Omental fat pad (tissue), 4 donors: ENCODE data around the gene SH3RF3. TPM values are rescaled to one million over a fixed set of nuclear protein-coding genes. Genes with fewer than 3 reads are reported as not detected.

ENCODE experiments used
- ATAC-seq: fragments of 150-250 bp; one replicate; pipeline ENCODE4 v1.9.1; 2016; ENCODE audit warnings: mild to moderate bottlenecking, moderate library complexity; ENCODE audit not compliant: low FRiP score
- DNase-seq: peaks from one replicate; pipeline ENCODE4 v3.0.0-alpha.2; 2019; ENCODE audit warnings: low spot score
- CTCF ChIP-seq, 3 donors: fragments of 450-650 bp; IDR thresholded peaks; one replicate each; pipeline ENCODE4 v1.5.1; 2016 to 2017; ENCODE audit warnings: antibody characterized with exemption in 3 of 3, mild to moderate bottlenecking in 3 of 3, moderate library complexity in 2 of 3
- total RNA-seq, 4 donors: library from RNA; depleted of rRNA; stranded (reverse); fragments of >200 nt; gene quantifications; one replicate each; pipeline ENCODE4 v1.1.0, GENCODE V29; 2016

SH3RF3 gene
- total RNA-seq, 4 donors from 2014 or later = 6.5 to 16.6 (median 8.6) TPM

DNA sequence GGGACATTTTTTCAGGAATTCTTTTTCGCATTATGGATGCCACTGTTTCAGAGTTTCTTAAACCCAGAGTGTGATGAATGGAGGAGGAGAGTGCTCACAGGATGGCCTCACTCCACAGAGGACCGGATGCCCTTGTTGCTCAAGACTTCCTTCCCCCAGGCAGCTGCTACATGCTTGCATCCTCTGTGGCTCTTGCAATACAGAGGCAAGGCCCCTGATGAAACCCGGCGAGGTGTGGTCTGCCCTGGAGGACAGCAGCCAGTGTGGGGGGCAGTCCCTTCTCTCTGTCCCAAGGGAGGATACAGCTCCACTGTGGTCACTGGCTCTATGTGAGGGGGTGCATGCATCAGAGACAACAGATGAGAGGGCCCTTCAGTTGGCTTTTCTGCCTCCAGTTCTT, 109.6 kb downstream of the SH3RF3 start:
- no peak for TF ChIP-seq CTCF (IDR thresholded peaks at IDR 0.05)
- peak; percentile 33 for ATAC-seq

DNA sequence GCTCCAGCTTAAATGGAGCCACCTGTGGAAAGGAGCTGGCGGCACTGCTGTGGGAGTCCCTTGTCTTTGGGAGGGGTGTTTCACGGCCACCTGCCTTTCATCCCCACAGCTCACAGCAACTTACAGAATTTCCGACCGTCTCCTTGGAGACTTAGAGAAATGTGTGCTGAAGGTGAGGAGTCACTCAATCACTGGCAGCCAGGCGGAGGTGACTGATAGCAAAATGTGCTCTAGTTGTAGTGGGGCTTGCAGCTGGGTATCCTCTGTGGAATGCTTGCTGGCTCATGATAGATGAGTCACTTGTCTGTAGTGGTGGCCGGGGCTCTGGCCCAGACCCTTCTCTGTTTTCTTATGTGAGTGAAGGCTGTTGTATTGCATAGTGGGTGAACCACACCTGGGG, 110.7 kb downstream of the SH3RF3 start:
- ATAC-seq = no peak
- no peak for TF ChIP-seq CTCF (IDR thresholded peaks at IDR 0.05)
- no peak for DNase-seq

More for the DNA sequence above, 109.6 kb downstream of the SH3RF3 start:
- DNase-seq = peak; percentile 46

GRCh38 chr2:109242210-109242653, 113.2 kb downstream of the SH3RF3 start:
- no peak for DNase-seq
- ATAC-seq = peak; percentile 4

GRCh38 chr2:109242654-109243331, 113.8 kb downstream of the SH3RF3 start:
- TF ChIP-seq CTCF (IDR thresholded peaks at IDR 0.05) = no peak
- peak; percentile 79 for ATAC-seq
- no peak for DNase-seq

More at GRCh38 chr2:109242210-109242653, 113.2 kb downstream of the SH3RF3 start:
- no peak for TF ChIP-seq CTCF (IDR thresholded peaks at IDR 0.05)

DNA sequence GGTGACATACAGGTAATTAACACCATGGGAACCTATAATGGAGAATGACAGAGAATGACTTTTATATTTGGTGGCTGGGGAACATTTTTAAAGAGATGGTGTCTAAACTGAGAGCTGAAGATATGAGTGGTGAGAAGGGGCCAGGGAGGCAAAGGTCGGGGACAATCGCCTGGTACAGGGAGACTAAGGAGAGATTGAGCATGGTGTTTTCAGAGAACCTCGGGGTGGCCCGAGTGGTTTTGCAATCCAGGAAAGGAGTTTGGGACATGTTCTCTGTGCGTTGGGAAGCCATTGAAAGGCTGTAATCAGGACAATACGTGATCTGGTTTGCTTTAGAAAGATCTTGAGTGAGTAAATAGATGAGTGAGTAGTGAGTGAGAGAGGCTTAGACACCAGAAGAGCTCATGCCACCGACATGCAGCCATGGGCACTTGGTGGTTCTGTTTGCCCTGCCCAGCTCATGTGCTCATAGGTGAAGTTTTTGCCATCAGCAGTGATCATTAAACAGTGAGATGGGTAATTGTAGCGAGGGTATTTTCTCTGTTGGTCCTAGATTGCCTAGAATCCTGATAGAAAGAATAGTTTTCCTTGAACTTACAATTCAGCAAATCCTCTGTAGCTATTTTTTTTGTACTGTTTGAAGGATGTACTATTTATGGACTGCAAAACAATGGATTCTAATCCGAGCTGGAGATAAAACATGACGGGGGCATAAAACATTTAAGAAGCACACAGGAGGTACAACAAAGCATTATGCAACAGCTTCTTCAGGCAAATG, 114.7 kb downstream of the SH3RF3 start:
- DNase-seq = no peak
- no peak for TF ChIP-seq CTCF (IDR thresholded peaks at IDR 0.05)
- ATAC-seq = no peak

DNA sequence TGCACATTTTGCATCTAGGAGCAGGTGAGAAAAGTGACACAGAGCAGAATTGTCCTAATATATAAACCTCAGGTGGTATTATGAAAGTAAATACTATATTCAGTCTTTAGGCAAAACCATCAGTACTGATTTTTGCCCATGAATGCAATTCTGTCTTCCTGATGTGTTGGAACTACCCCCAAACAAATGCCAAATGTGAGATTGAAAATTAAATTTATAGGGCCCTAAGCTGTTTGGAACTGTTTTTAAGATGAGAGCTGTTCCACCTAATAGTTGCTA, 115.2 kb downstream of the SH3RF3 start:
- DNase-seq (no peak), ATAC-seq (no peak)
- TF ChIP-seq CTCF (IDR thresholded peaks at IDR 0.05) = no peak
